Smooth muscle cell (in vitro differentiated cells): Measurements from ENCODE around the gene HDHD2. TPM values are rescaled to one million over a fixed set of nuclear protein-coding genes. Genes with fewer than 3 reads are reported as not detected.
A peak's percentile ranks its signal among the peaks of the same experiment; 100 is the strongest.

Experiments
- DNase-seq: peaks from one replicate; lab custom pipeline; 2025; ENCODE audit not compliant: unreplicated experiment; lab: John Stamatoyannopoulos, UW
- H2AFZ ChIP-seq: fragments of 200-600 bp; sonication (generic); 2 replicates; pipeline ENCODE4 v1.6.0; 2016; ENCODE audit warnings: antibody characterized with exemption, low read depth, mild to moderate bottlenecking
- H3F3A ChIP-seq: fragments of 200-600 bp; sonication (generic); 2 replicates; pipeline ENCODE4 v1.6.0; 2017; ENCODE audit warnings: antibody characterized with exemption, low read depth
- H3K27ac ChIP-seq: fragments of 200-600 bp; sonication (generic); 2 replicates; pipeline ENCODE4 v1.5.1; 2016; ENCODE audit warnings: low read depth, mild to moderate bottlenecking
- H3K27me3 ChIP-seq: fragments of 200-600 bp; sonication (generic); 2 replicates; pipeline ENCODE4 v1.6.1; 2016; ENCODE audit warnings: low read depth, mild to moderate bottlenecking
- H3K36me3 ChIP-seq: fragments of 200-600 bp; sonication (generic); 2 replicates; pipeline ENCODE4 v1.5.1; 2016; ENCODE audit warnings: low read depth
- H3K4me1 ChIP-seq: fragments of 200-600 bp; sonication (generic); 2 replicates; pipeline ENCODE4 v1.5.1; 2016; ENCODE audit warnings: low read depth
- H3K4me2 ChIP-seq: fragments of 200-600 bp; sonication (generic); 2 replicates; pipeline ENCODE4 v1.6.0; 2016; ENCODE audit warnings: mild to moderate bottlenecking
- H3K4me3 ChIP-seq: fragments of 200-600 bp; sonication (generic); 2 replicates; pipeline ENCODE4 v1.5.1; 2016; ENCODE audit warnings: mild to moderate bottlenecking
- H3K79me2 ChIP-seq: fragments of 200-600 bp; sonication (generic); 2 replicates; pipeline ENCODE4 v1.6.0; 2016; ENCODE audit warnings: low read depth, mild to moderate bottlenecking
- H3K9ac ChIP-seq: fragments of 200-600 bp; sonication (generic); 2 replicates; pipeline ENCODE4 v1.6.0; 2016; ENCODE audit warnings: low read depth
- H3K9me3 ChIP-seq: fragments of 200-600 bp; sonication (generic); replicated peaks from 2 replicates; pipeline ENCODE4 v1.5.1; 2016; ENCODE audit warnings: low read depth
- H4K20me1 ChIP-seq: fragments of 200-600 bp; sonication (generic); 2 replicates; pipeline ENCODE4 v1.6.0; 2016; ENCODE audit warnings: low read depth
- WGBS: methylation state at CpG from one replicate; pipeline ENCODE4 v1.1.7; 2016; ENCODE audit warnings: low lambda C conversion rate; 5-methylcytosine and 5-hydroxymethylcytosine counted together
- polyA plus RNA-seq: library from polyadenylated mRNA; unstranded; fragments of >200 nt; fragmentation: Nextera tagmentation; extraction: Ambion mirVana; gene quantifications from 2 replicates; pipeline ENCODE4 v1.2.1, GENCODE V29; 2016
- total RNA-seq: library from RNA; depleted of rRNA; stranded (reverse); fragments of >200 nt; gene quantifications from 2 replicates; pipeline ENCODE4 v1.2.3, GENCODE V29; 2014
- TF ChIP-seq, protein P1 (sequence below): fragments of 200-600 bp; sonication (generic); IDR thresholded peaks from 2 replicates; pipeline ENCODE4 v1.5.1; 2017; ENCODE audit warnings: borderline replicate concordance, mild to moderate bottlenecking, antibody characterized with exemption; ENCODE audit not compliant: insufficient read depth, poor library complexity, severe bottlenecking

HDHD2 gene
- total and polyA plus RNA-seq, 2 experiments from 2014 or later, result 14.9 to 20.6 TPM

GRCh38 chr18:47175898-47176575 is 25.7 kb upstream of the HDHD2 start, which contains the start of gene IER3IP1:
TSS of gene IER3IP1 (minus strand) at chr18:47176364. CDS start at chr18:47176277, 87 bp downstream.
- H3K79me2 ChIP-seq, result peaks cover 51% of the 10 kb centered on the region

DNA sequence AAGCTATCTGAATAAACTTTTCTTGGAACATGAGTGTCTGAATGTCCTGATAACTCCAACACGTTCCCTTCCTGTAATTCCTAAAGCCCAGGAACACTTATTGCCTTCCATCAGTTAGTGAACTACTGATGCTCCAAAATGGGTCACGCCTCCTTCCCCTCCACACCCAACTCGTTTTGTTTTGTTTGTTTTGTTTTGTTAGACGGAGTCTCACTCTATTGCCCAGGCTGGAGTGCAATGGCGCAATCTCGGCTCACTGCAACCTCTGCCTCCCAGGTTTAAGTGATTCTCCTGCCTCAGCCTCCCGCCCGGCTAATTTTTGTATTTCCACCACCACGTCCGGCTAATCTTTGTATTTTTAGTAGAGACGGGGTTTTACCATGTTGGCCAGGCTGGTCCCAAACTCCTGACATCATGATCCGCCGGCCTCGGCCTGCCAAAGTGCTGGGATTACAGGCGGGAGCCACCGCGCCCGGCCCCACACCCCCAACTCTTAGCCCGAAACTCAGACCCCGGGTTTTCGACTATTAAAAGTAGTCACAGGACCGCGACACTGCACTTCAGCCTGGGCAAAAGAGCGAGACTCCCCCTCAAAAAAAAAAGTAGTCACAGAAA is 25.1 kb upstream of the HDHD2 start:
- H4K20me1 ChIP-seq, result peaks cover 49% of the 10 kb centered on the region
- no peaks in the 10 kb centered on the region for H3F3A ChIP-seq
- H3K9me3 ChIP-seq, result no peaks in the 10 kb centered on the region
- no peaks in the 10 kb centered on the region for H3K27me3 ChIP-seq
- peaks cover 9% of the 10 kb centered on the region for H3K4me1 ChIP-seq
- TF ChIP-seq, protein P1, sequence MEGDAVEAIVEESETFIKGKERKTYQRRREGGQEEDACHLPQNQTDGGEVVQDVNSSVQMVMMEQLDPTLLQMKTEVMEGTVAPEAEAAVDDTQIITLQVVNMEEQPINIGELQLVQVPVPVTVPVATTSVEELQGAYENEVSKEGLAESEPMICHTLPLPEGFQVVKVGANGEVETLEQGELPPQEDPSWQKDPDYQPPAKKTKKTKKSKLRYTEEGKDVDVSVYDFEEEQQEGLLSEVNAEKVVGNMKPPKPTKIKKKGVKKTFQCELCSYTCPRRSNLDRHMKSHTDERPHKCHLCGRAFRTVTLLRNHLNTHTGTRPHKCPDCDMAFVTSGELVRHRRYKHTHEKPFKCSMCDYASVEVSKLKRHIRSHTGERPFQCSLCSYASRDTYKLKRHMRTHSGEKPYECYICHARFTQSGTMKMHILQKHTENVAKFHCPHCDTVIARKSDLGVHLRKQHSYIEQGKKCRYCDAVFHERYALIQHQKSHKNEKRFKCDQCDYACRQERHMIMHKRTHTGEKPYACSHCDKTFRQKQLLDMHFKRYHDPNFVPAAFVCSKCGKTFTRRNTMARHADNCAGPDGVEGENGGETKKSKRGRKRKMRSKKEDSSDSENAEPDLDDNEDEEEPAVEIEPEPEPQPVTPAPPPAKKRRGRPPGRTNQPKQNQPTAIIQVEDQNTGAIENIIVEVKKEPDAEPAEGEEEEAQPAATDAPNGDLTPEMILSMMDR, result no peak
- DNase-seq, result no peak
- peak overlapping the region; percentile 83 for H2AFZ ChIP-seq
- peak overlapping the region; percentile 93 for H3K9ac ChIP-seq
- H3K4me2 ChIP-seq, result peak overlapping the region; percentile 85
- WGBS, result 4% methylated on average over 24 of the region's 24 CpGs
- no peaks in the 10 kb centered on the region for H3K36me3 ChIP-seq
- H3K4me3 ChIP-seq, result peak overlapping the region; percentile 81
- H3K79me2 ChIP-seq, result peaks cover 57% of the 10 kb centered on the region
- H3K27ac ChIP-seq, result peak overlapping the region; percentile 83

More at GRCh38 chr18:47175898-47176575, 25.7 kb upstream of the HDHD2 start, which contains the start of gene IER3IP1:
- Histone ChIP-seq H3K9me3 (no peaks in the 10 kb centered on the region), H2AFZ (peak within 1 kb of the TSS; percentile 83), H3K27me3 (no peaks in the 10 kb centered on the region), H3K4me3 (peak within 1 kb of the TSS; percentile 81), H3K9ac (peak within 1 kb of the TSS; percentile 93), H3K36me3 (no peaks in the 10 kb centered on the region), H3F3A (no peaks in the 10 kb centered on the region), H4K20me1 (peaks cover 42% of the 10 kb centered on the region), H3K4me1 (peaks cover 9% of the 10 kb centered on the region), H3K4me2 (peak within 1 kb of the TSS; percentile 85), H3K27ac (peak within 1 kb of the TSS; percentile 83)
- TF ChIP-seq, protein P1, result no peak
- WGBS, result under 1% methylated on average over 43 of the region's 48 CpGs
- DNase-seq, result peak; percentile 51

DNA sequence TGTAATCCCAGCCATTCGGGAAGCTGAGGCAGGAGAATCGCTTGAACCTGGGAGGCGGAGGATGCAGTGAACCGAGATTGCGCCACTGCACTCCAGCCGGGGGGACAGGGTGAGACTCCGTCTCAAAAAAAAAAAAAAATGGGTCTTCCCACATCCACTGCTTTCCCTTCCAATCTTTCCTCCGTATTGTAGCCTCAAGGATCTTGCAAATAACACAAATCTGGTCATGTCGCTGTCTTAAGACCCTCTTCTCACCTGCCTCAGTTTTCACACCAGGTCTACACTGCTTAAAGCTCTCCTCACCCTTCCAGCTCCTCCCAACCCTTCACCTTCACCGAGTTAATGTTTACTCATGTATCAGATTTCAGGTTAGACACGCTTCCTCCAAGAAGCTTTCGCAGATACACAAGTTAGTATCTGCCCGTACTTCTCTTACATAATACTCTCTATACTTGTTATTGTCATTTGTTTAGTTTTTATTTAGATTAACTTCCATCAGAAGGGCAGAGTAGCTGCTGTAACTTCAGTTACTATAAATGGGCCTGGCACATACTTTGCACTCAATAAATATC is 24.3 kb upstream of the HDHD2 start:
- WGBS, result 76% methylated on average over 13 of the region's 13 CpGs
- Histone ChIP-seq H3F3A (no peaks in the 10 kb centered on the region), H3K36me3 (no peaks in the 10 kb centered on the region), H3K27ac (no peak overlapping the region), H3K79me2 (peaks cover 65% of the 10 kb centered on the region), H3K9ac (peak overlapping the region; percentile 93), H2AFZ (no peak overlapping the region), H3K9me3 (no peaks in the 10 kb centered on the region), H3K4me2 (peak overlapping the region; percentile 85), H4K20me1 (peaks cover 56% of the 10 kb centered on the region), H3K27me3 (no peaks in the 10 kb centered on the region), H3K4me3 (peak overlapping the region; percentile 81), H3K4me1 (peaks cover 9% of the 10 kb centered on the region)
- no peak for DNase-seq
- TF ChIP-seq, protein P1, result no peak
